GM19395 (cell line): Measurements from ENCODE around the gene RHOG.
"Not testable (repeated sequence)": the region's sequence is repeated elsewhere in the genome, so short reads cannot be mapped to it uniquely, and the experiment has no call there.

Source experiments
- ATAC-seq: cut with Tn5 transposase; IDR thresholded peaks from one replicate; pipeline ENCODE4 v1.9.1; 2021; ENCODE audit warnings: mild to moderate bottlenecking, moderate library complexity; ENCODE audit not compliant: unreplicated experiment

The RHOG gene

GRCh38 chr11:3810951-3811350 is 29.8 kb downstream of the RHOG start:
- ATAC-seq: no peak

DNA sequence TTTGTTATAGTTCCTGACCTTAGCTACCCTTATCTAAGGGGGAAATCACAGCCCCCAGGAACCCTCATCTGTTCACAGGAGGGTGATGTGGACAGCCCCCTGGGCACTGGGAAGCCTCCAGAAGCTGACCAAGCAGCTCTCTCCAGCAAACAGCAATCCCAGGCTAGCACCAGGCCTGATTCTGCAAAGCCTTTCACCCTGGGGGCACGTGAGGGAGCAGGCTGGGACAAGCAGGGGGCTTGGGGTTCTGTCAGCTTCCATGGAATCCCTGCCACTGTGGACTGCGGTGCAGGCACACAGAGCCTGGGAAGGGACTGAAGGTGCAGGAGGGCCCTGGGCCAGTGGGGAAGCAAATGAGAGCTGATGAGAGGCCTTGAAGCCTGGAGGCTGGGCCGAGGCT is 30.3 kb downstream of the RHOG start:
- ATAC-seq: no peak

- no peak for ATAC-seq
Observed at GRCh38 chr11:3809624-3809928, 31.2 kb downstream of the RHOG start.

DNA sequence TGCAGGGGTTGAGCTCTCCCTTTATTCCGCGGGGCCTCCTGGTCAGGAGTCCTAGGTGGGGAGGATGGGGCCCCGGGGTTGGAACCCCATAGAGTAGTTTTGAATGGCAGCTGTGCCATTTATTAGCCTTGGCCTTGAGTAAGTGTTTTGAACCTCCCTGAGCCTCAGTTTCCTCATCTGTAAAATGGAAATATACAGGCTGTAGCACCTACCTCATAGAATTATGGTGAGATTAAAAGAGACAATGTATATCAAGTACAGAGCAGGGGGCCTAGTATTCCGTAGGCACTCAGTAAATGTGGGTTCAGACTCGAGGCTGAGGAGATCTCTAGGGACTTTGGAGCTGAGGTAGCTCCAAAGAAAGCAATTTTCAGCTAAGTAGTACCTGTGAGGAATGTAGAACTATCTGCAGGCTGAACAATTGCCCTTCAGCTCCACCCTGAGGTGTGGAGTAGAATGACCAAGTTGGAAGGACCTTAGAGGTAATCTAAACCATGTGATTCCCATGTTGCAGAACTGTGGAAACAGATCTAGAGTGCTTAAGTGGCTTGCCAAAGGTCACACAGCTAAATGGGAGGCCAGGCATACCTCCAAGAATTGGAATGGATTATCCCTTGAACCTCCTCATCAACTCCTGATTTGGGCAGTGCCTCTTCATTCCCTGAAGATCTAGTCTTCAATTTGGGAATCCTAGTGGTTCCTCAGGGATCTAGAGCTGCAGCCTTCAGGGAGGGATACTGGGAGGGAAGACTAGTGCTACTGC is 31.7 kb downstream of the RHOG start:
- ATAC-seq: peak; percentile 80

GRCh38 chr11:3807909-3808860 is 32.6 kb downstream of the RHOG start, which contains the start of gene PGAP2:
Gene PGAP2, plus strand, starts transcription at chr11:3808560. Its CDS starts 2,700 bp downstream, at chr11:3811260.
- peak; percentile 76 for ATAC-seq

- no peak for ATAC-seq
Observed at GRCh38 chr11:3803726-3804495, 36.8 kb downstream of the RHOG start.

- ATAC-seq: no peak
Observed at GRCh38 chr11:3802011-3802790, 38.6 kb downstream of the RHOG start.

DNA sequence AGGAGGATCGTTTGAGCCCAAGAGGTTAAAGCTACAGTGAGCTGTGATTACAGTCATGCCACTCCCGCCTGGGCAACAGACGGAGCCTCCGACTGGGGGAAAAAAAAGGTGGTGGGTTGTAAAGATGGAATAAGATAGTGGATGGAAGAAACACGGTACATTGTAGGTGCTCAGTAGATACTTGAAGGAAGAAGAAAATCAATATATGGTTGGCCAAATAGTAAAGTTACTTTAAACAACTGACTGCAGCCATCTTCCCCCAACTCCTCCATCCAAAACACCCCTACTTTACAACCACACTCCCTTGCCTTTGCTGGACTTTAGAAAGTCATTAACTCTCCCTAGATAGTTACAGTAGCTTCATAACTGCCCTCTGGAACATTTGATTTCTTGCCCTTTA is 40.9 kb downstream of the RHOG start:
- no peak for ATAC-seq

DNA sequence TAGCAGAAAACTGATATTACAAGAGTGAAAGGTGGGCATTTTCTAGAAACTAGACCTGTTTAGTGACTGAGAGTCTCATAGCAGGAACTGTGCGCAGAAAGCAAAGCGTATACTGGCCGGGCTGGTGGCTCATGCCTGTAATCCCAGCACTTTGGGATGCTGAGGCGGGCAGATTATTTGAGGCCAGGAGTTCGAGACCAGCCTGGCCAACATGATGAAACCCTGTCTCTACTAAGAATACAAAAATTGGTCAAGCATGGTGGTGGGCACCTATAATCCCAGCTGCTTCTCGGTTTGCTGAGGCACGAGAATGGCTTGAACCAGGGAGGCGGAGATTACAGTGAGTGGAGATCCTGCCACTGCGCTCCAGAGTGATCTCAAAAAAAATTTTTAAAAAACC is 41.6 kb downstream of the RHOG start:
- ATAC-seq: no peak

- peak; percentile 96 for ATAC-seq
Observed at GRCh38 chr11:3797329-3798090, 43.2 kb downstream of the RHOG start, which contains the start of gene NUP98. Gene NUP98, minus strand, starts transcription at chr11:3797554. Its CDS starts 15,437 bp downstream, at chr11:3782117.

GRCh38 chr11:3796801-3797328 is 43.9 kb downstream of the RHOG start:
- peak; percentile 40 for ATAC-seq

DNA sequence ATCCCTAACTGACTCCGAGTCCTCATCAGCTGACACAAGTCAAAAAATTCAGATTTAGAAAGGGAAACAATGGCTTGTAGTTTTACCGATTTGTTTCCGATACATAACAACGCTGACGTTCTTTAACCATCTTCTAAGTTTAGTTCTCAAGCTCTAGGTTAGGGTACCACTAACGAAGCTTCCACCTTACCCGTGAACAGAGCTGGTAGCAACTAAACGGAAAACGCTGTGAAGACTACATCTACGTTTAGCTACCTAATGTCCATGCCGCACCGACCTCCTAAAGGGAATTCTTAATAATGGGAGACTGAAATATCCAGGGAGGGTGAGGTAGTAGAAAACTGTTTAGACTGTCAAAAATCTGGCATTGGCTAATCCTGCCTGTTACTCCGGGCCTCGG is 44.4 kb downstream of the RHOG start:
- ATAC-seq: no peak

DNA sequence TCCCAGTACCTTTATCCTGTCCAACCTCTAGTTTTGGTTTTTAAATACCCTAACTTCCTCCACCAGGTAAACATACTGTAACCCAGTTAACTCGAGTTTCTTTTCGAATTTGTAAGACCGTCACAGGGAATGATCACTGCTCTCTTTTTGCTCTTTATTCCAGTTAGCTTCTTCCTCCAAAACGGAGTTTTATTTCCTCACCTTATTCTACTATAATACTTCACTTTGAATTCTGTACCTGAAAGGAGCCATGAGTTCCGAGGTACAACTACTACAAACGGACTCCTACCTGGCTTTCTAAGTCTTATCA is 44.8 kb downstream of the RHOG start:
- ATAC-seq: no peak

DNA sequence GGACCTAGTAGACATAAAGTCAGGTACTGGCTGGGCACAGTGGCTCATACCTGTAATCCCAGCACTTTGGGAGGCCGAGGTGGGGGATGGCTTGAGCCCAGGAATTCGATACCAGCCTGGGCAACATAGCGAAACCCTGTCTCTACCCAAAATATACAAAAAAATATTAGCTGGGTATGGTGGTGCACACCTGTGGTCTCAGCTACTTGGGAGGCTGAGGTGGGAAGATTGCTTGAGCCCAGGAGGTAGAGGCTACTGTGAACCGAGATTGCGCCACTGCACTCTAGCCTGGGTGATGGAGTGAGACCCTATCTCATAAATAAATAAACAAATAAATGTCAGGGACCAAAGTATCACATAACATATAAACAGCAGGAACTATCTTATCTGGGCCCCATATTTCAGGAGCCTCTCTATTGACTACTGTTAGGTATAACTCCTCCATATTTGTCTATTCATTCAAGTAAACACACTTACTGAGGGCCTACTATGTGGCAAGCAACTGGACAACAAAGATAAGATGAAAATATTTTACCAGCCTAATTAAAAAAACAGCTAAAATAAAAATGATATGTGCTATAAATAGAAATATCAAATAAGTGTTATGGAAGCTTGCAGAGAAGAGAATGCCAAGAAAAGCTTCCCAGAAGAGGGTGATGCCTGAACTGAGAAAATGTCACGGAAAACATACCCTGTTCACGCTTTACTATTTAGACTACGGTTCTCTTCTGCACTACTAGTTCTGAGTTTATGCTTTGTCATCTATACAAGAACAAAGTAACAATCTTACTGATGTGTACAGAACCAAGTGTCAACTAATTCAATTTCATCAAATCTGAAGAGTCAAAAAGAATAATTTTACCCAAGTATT is 45.4 kb downstream of the RHOG start:
- ATAC-seq: no peak

DNA sequence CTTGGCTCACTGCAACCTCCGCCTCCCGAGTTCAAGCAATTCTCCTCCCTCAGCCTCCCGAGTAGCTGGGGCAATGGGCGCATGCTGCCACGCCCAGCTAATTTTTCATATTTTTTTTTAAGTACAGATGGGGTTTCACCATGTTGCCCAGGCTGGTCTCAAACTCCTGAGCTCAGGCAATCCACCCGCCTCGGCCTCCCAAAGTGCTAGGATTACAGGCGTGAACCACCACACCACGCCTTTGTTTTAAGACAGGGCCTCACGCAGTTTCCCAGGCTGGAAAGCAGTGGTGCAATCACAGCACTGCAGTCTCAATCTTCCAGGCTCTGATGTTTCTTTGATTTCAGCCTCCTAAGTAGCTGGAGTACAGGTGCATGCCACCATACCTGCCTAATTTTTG is 46.4 kb downstream of the RHOG start:
- not testable (repeated sequence) for ATAC-seq

- no peak for ATAC-seq
Observed at GRCh38 chr11:3786781-3787428, 53.9 kb downstream of the RHOG start.

GRCh38 chr11:3783611-3784010 is 57.1 kb downstream of the RHOG start:
- ATAC-seq: no peak

- ATAC-seq: no peak
Observed at GRCh38 chr11:3782963-3783362, 57.8 kb downstream of the RHOG start.
